ENCODE data around the gene MUC21.

- TF ChIP-seq POLR2A (IDR thresholded peaks at IDR 0.05), result no peak
- no peak for TF ChIP-seq CTCF (IDR thresholded peaks at IDR 0.05)
- no peak for TF ChIP-seq POLR2AphosphoS5 (IDR thresholded peaks at IDR 0.05; ENCODE audit: insufficient read depth in 1 of 2, low read depth in 1 of 2)
These were observed 19.9 kb upstream of the MUC21 start for GRCh38 chr6:30963641-30964040.

Data from vagina (tissue), 2 donors.